Tibial artery (tissue), 4 donors: ENCODE data around the gene ILF2.
"Not testable (repeated sequence)": the region's sequence is repeated elsewhere in the genome, so short reads cannot be mapped to it uniquely, and the experiment has no call there.

Source experiments
- DNase-seq, 2 donors: peaks; one replicate each; pipeline ENCODE4 v3.0.0-alpha.2; 2019
- H3K27ac ChIP-seq, 2 donors: fragments of 200-600 bp; sonication (generic) in 1 of 2; 1 replicate in 1 of 2; 2 replicates in 1 of 2; pipeline ENCODE4 v1.5.1; 2018 to 2019; ENCODE audit warnings: mild to moderate bottlenecking in 1 of 2
- H3K27me3 ChIP-seq, 2 donors: fragments of 200-600 bp; sonication (generic) in 1 of 2; one replicate each; pipeline versions ENCODE4 v1.5.1 to v1.6.0; 2016 to 2019
- H3K36me3 ChIP-seq, 3 donors: fragments of 200-600 bp; sonication (generic) in 2 of 3; one replicate each; pipeline ENCODE4 v1.5.1; 2016 to 2019; ENCODE audit warnings: mild to moderate bottlenecking in 2 of 3
- H3K4me1 ChIP-seq, 4 donors: fragments of 200-600 bp; sonication (generic) in 2 of 4; 1 replicate in 3 of 4; 2 replicates in 1 of 4; pipeline ENCODE4 v1.5.1; 2016 to 2019
- H3K4me3 ChIP-seq, 2 donors: fragments of 200-600 bp; sonication (generic) in 1 of 2; 1 replicate in 1 of 2; 2 replicates in 1 of 2; pipeline ENCODE4 v1.5.1; 2018 to 2019; ENCODE audit warnings: mild to moderate bottlenecking in 2 of 2
- H3K9me3 ChIP-seq, 3 donors: fragments of 200-600 bp; sonication (generic) in 1 of 3; one replicate each; pipeline ENCODE4 v1.5.1; 2016 to 2019
- CTCF ChIP-seq, 2 experiments: fragments of 200-600 bp in 1 of 2; fragments of 450-650 bp in 1 of 2; IDR thresholded peaks; one replicate each; pipeline ENCODE4 v1.5.1; 2017 to 2019; ENCODE audit warnings: antibody characterized with exemption in 2 of 2, mild to moderate bottlenecking in 1 of 2, moderate library complexity in 1 of 2
- intact Hi-C: fragments of 100-400 bp; cut with DNase I; formaldehyde crosslinking; loops from one replicate; pipeline ENCODE4 v1.15.0; 2023; ENCODE audit warnings: low total_unique reads

The ILF2 gene

GRCh38 chr1:153677718-153678518 is 7.1 kb upstream of the ILF2 start:
- H3K27ac ChIP-seq: peak overlapping the region; percentile 84 to 86
- TF ChIP-seq CTCF (IDR thresholded peaks at IDR 0.05): peak; percentile 88 to 93
- no peaks in the 10 kb centered on the region for H3K27me3 ChIP-seq
- H3K4me3 ChIP-seq: peak overlapping the region; percentile 68 to 76
- H3K9me3 ChIP-seq: no peaks in the 10 kb centered on the region
- DNase-seq: peak; percentile 55 to 82
- H3K4me1 ChIP-seq: peaks cover 0 to 32% (median 15%) of the 10 kb centered on the region in 4 donors
- intact Hi-C loops: loop anchor here (2.0 to 10.0 kb wide), 4 partner anchors 69 to 307 kb away; partner anchors contain the start of genes DENND4B and RAB13
- peaks cover 0 to 10% (median 4%) of the 10 kb centered on the region in 3 donors for H3K36me3 ChIP-seq

- Histone ChIP-seq H3K9me3 (no peaks in the 10 kb centered on the region), H3K36me3 (peaks cover 3 to 10% (median 6%) of the 10 kb centered on the region in 3 donors), H3K4me3 (no peak overlapping the region), H3K27me3 (no peaks in the 10 kb centered on the region), H3K27ac (no peak overlapping the region), H3K4me1 (peaks cover 0 to 34% (median 25%) of the 10 kb centered on the region in 4 donors)
- intact Hi-C loops: loop anchor here (5.0 to 10.0 kb wide), 3 partner anchors 106 to 311 kb away; partner anchors contain the start of genes DENND4B, RAB13 and S100A2
- DNase-seq: no peak
- TF ChIP-seq CTCF (IDR thresholded peaks at IDR 0.05): no peak
Observed at GRCh38 chr1:153673511-153673910, 2.7 kb upstream of the ILF2 start.

- H3K9me3 ChIP-seq, H3K27me3 ChIP-seq: not testable (repeated sequence)
- Histone ChIP-seq H3K4me1 (peaks cover 0 to 23% (median 17%) of the 10 kb centered on the region in 4 donors), H3K27ac (peak overlapping the region; percentile 84 to 87), H3K4me3 (peak overlapping the region; percentile 73 to 78), H3K36me3 (peaks cover 18 to 27% (median 23%) of the 10 kb centered on the region in 3 donors)
- DNase-seq: peak; percentile 50 to 79
- intact Hi-C loops: loop anchor here (5.0 to 10.0 kb wide), 3 partner anchors 104 to 313 kb away; partner anchors contain the start of genes DENND4B, RAB13 and S100A2
Observed at GRCh38 chr1:153671628-153672353, 998 bp upstream of the ILF2 start.

GRCh38 chr1:153670257-153670858 is 435 bp downstream of the ILF2 start:
- Histone ChIP-seq H3K9me3 (no peaks in the 10 kb centered on the region), H3K27me3 (no peaks in the 10 kb centered on the region), H3K36me3 (peaks cover 33 to 41% (median 38%) of the 10 kb centered on the region in 3 donors), H3K27ac (peak overlapping the region; percentile 82 to 83), H3K4me3 (peak overlapping the region; percentile 73 to 78), H3K4me1 (peaks cover 0 to 23% (median 17%) of the 10 kb centered on the region in 4 donors)
- intact Hi-C loops: loop anchor here (5.0 to 10.0 kb wide), 3 partner anchors 103 to 314 kb away; partner anchors contain the start of genes DENND4B, RAB13 and S100A2
- TF ChIP-seq CTCF (IDR thresholded peaks at IDR 0.05): no peak
- peak in 1 of 2 donors; percentile 75 for DNase-seq

GRCh38 chr1:153669606-153670005 is 1.2 kb downstream of the ILF2 start:
- no peak for DNase-seq
- no peak for TF ChIP-seq CTCF (IDR thresholded peaks at IDR 0.05)
- peaks cover 0 to 23% (median 17%) of the 10 kb centered on the region in 4 donors for H3K4me1 ChIP-seq
- H3K36me3 ChIP-seq: peaks cover 40 to 49% (median 45%) of the 10 kb centered on the region in 3 donors
- intact Hi-C loops: loop anchor here (5.0 to 10.0 kb wide), 3 partner anchors 102 to 315 kb away; partner anchors contain the start of genes DENND4B, RAB13 and S100A2
- no peaks in the 10 kb centered on the region for H3K27me3 ChIP-seq
- peak overlapping the region in 1 of 2 donors; percentile 78 for H3K4me3 ChIP-seq
- H3K27ac ChIP-seq: peak overlapping the region in 1 of 2 donors; percentile 83
- H3K9me3 ChIP-seq: no peaks in the 10 kb centered on the region

GRCh38 chr1:153668672-153669071 is 2.1 kb downstream of the ILF2 start:
- H3K27ac ChIP-seq, H3K4me3 ChIP-seq, intact Hi-C loops, DNase-seq, H3K27me3 ChIP-seq, H3K9me3 ChIP-seq: not testable (repeated sequence)
- Histone ChIP-seq H3K4me1 (peaks cover 0 to 23% (median 17%) of the 10 kb centered on the region in 4 donors), H3K36me3 (peaks cover 50 to 58% (median 55%) of the 10 kb centered on the region in 3 donors)
